Chondrocyte (in vitro differentiated cells): ENCODE measurements around the gene KCNJ14. TPM values are rescaled to one million over a fixed set of nuclear protein-coding genes. Genes with fewer than 3 reads are reported as not detected.

Source experiments
- DNase-seq: peaks from one replicate; pipeline ENCODE4 v3.0.0; 2021; ENCODE audit warnings: mixed read lengths, low spot score
- H3K27ac Mint-ChIP-seq: one replicate; pipeline ENCODE4 v1.8.0; 2021; ENCODE audit warnings: mild to moderate bottlenecking, moderate library complexity, mixed read lengths; ENCODE audit not compliant: unreplicated experiment
- H3K27me3 Mint-ChIP-seq: 2 replicates; pipeline ENCODE4 v1.8.0; 2021; ENCODE audit warnings: low read depth, mixed read lengths
- H3K36me3 Mint-ChIP-seq: 2 replicates; pipeline ENCODE4 v1.8.0; 2021; ENCODE audit warnings: low read depth, mixed read lengths
- H3K4me1 Mint-ChIP-seq: 2 replicates; pipeline ENCODE4 v1.8.0; 2021; ENCODE audit warnings: low read depth, mild to moderate bottlenecking, mixed read lengths
- H3K4me3 Mint-ChIP-seq: one replicate; pipeline ENCODE4 v1.8.0; 2021; ENCODE audit warnings: mild to moderate bottlenecking, moderate library complexity, mixed read lengths; ENCODE audit not compliant: unreplicated experiment
- H3K9me3 Mint-ChIP-seq: 2 replicates; pipeline ENCODE4 v1.8.0; 2021; ENCODE audit warnings: low read depth, mixed read lengths
- CTCF ChIP-seq: fragments of 200-600 bp; sonication (generic); IDR thresholded peaks from 2 replicates; pipeline ENCODE4 v1.5.0; 2021; ENCODE audit warnings: antibody characterized with exemption, mild to moderate bottlenecking, moderate library complexity
- total RNA-seq: library from RNA; stranded (reverse); gene quantifications from 3 replicates; pipeline ENCODE4 v1.2.1, GENCODE V29; 2021

KCNJ14 gene
- total RNA-seq, 1 donor from 2014 or later = 0.95 TPM

- Mint-ChIP-seq H3K27me3 (no peaks in the 10 kb centered on the region), H3K4me3 (no peak overlapping the region), H3K9me3 (no peaks in the 10 kb centered on the region), H3K36me3 (peaks cover 12% of the 10 kb centered on the region), H3K4me1 (no peaks in the 10 kb centered on the region), H3K27ac (no peak overlapping the region)
- no peak for TF ChIP-seq CTCF
- no peak for DNase-seq
Observed at GRCh38 chr19:48456864-48457263, 1.5 kb downstream of the KCNJ14 start.

GRCh38 chr19:48458016-48458415 lies 2.6 kb downstream of the KCNJ14 start:
- Mint-ChIP-seq H3K27ac (no peak overlapping the region), H3K27me3 (no peaks in the 10 kb centered on the region), H3K4me3 (no peak overlapping the region), H3K4me1 (no peaks in the 10 kb centered on the region), H3K36me3 (peaks cover 12% of the 10 kb centered on the region), H3K9me3 (no peaks in the 10 kb centered on the region)
- no peak for DNase-seq
- no peak for TF ChIP-seq CTCF

GRCh38 chr19:48461651-48461981 lies 6.2 kb downstream of the KCNJ14 start:
- no peak for TF ChIP-seq CTCF
- Mint-ChIP-seq H3K27me3 (no peaks in the 10 kb centered on the region), H3K36me3 (peaks cover 5% of the 10 kb centered on the region), H3K4me1 (no peaks in the 10 kb centered on the region), H3K9me3 (no peaks in the 10 kb centered on the region), H3K4me3 (no peak overlapping the region), H3K27ac (no peak overlapping the region)
- DNase-seq = no peak

DNA sequence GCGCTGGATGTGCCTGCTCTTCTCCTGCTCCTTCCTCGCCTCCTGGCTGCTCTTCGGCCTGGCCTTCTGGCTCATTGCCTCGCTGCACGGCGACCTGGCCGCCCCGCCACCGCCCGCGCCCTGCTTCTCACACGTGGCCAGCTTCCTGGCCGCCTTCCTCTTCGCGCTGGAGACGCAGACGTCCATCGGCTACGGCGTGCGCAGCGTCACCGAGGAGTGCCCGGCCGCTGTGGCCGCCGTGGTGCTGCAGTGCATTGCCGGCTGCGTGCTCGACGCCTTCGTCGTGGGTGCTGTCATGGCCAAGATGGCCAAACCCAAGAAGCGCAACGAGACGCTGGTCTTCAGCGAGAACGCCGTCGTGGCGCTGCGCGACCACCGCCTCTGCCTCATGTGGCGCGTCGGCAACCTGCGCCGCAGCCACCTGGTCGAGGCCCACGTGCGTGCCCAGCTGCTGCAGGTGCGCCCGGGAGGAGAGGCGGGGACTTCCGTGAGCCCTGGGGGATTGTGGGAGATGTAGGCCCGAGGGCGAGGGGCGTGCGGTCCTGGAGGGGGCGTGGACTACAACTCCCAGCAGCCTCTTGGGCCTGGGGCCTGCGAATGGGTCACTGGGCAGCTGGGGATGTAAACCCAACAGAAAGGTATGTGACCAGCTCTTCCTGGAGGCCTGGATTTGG lies 6.7 kb downstream of the KCNJ14 start:
- no peak for DNase-seq
- H3K4me3 Mint-ChIP-seq = no peak overlapping the region
- H3K9me3 Mint-ChIP-seq = no peaks in the 10 kb centered on the region
- TF ChIP-seq CTCF = no peak
- no peak overlapping the region for H3K27ac Mint-ChIP-seq
- H3K36me3 Mint-ChIP-seq = peaks cover 5% of the 10 kb centered on the region
- no peaks in the 10 kb centered on the region for H3K4me1 Mint-ChIP-seq
- no peaks in the 10 kb centered on the region for H3K27me3 Mint-ChIP-seq

GRCh38 chr19:48465215-48465614 lies 9.8 kb downstream of the KCNJ14 start:
- no peak for TF ChIP-seq CTCF
- Mint-ChIP-seq H3K27ac (no peak overlapping the region), H3K9me3 (no peaks in the 10 kb centered on the region), H3K4me3 (no peak overlapping the region), H3K4me1 (peaks cover 15% of the 10 kb centered on the region), H3K36me3 (peaks cover 4% of the 10 kb centered on the region), H3K27me3 (no peaks in the 10 kb centered on the region)
- DNase-seq = no peak
